Lower leg skin (tissue), 3 donors: ENCODE measurements around the gene VPS13D.

Experiments used
- CTCF ChIP-seq, 3 donors: fragments of 450-650 bp; IDR thresholded peaks; one replicate each; pipeline ENCODE4 v1.5.1; 2016; ENCODE audit warnings: antibody characterized with exemption in 3 of 3, mild to moderate bottlenecking in 3 of 3, moderate library complexity in 2 of 3
- POLR2A ChIP-seq, 2 donors: fragments of 450-650 bp; IDR thresholded peaks; one replicate each; pipeline ENCODE4 v1.6.1; 2016 to 2017; ENCODE audit warnings: antibody characterized with exemption in 2 of 2, mild to moderate bottlenecking in 1 of 2, moderate library complexity in 1 of 2

GRCh38 chr1:12339811-12340543, 110.1 kb downstream of the VPS13D start:
- TF ChIP-seq CTCF (IDR thresholded peaks at IDR 0.05) (no peak), POLR2A (IDR thresholded peaks at IDR 0.05) (no peak)
